NK-92 (cell line): ENCODE measurements around the gene EMC1.
"Not testable (repeated sequence)": the region's sequence is repeated elsewhere in the genome, so short reads cannot be mapped to it uniquely, and the experiment has no call there.

Source experiments
- DNase-seq: peaks from one replicate; lab custom pipeline; 2025; ENCODE audit not compliant: unreplicated experiment; lab: John Stamatoyannopoulos, UW

EMC1 gene

DNA sequence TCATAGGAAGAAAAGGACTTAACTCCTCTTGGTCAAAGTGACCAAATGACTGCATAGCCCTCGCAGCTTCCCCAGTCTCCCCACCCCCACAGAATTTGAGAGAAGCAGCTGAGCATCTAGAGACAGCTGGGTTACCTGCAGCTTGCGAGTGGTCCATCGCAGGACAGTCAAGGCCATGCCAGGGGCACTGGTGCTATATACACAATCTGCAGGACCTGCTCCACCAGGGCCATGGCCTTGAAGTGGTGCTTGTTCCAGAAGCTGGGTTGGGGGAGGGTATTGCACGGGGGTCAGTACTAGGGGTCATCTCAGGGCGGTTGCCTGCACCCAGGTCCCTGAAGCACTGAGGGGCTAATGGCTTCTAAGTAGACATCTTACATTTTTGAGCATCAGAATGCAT is 10.7 kb upstream of the EMC1 start:
- DNase-seq, result no peak

DNA sequence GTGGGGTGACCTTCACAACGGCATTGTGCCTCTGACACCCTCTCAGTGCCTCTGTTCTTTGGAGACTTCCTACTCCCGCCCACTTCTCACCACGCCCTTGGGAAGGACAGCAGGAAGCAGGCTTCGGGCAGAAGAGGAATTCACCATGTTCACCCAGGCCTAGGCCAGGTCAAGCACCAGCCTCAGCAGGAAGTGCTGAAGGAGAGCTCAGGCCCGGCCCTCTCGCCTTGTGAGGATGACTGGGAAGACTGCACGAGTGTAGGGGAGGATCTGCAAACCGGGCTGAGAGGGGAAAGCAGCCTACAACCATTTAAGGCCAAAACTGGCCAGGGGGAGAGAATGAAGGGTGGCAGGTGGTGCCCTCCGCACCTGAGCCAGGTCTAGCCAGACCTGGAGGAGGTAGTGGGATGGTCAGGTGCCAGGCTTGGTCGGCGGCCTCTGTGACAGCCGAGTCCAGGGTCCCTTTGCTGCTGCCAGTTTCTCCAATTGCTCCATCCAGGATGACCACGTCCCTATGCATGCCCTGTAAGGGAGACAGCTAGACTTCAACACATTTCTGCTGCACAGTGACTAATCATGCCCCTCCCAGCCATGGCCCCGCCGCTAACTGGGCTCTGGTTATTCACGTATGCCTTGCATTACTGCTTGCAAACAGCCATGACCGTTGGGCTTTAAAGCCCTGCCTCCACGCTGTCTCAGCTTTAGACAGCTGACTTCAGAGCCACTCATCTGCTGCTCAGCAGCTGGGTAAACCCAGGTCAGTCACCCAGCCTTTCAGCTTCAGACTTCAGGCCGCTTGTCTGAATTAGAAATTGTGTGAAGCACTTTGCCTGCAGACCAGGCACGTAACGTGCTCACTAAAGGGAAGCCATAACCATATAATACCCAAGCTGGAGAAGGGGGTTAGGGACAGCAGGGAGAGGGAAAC is 9.2 kb upstream of the EMC1 start:
- no peak for DNase-seq

DNA sequence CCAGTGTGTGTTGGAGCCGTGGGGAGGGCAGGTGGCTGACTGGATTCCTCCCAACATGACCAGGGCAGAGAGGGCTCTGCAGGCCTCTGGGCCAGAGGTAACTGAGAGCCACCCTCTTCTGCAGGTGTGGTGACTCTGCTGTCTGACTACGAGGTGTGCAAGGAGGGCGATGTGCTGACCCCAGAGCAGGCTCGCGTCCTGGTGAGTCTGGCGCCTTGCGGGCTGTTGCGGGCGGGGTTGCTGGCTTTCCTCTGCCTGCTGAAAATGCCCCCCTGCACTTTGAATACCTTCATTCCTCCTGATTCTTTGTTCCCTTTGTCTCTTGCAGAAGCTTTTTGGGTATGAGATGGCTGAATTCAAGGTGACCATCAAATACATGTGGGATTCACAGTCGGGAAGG is 7.0 kb upstream of the EMC1 start:
- no peak for DNase-seq

DNA sequence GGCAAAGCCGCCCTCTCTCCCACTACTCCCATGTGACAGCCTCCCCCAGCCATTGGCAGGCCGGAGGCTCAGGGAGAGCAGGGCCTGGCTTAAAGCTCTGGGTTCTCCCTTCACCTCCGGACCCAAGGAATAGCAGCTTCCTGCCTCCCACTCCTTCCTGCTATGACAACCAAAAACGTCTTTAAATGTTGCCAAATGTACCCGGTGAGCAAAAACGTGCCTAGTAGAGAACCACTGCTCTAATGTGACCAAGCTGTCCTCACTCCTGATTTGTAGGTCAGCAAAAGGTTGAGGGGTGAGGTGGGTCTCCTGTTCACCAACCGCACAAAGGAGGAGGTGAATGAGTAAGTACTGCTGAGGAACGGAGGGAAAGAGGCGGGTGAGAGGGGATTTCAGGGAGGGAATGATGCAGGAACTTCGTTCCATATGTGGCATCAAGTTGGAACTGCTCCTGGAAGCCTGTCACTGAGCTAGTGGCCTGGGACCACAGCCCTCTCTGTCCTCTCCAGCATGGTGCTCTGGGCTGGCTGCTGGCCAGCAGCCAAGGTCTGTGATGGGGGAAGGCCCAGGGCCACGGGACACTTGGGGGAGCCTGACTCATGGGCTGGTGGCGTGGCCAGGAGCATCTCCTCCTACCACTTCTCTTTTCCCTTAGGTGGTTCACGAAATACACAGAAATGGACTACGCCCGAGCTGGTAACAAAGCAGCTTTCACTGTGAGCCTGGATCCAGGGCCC is 6.0 kb upstream of the EMC1 start:
- DNase-seq, result no peak

DNA sequence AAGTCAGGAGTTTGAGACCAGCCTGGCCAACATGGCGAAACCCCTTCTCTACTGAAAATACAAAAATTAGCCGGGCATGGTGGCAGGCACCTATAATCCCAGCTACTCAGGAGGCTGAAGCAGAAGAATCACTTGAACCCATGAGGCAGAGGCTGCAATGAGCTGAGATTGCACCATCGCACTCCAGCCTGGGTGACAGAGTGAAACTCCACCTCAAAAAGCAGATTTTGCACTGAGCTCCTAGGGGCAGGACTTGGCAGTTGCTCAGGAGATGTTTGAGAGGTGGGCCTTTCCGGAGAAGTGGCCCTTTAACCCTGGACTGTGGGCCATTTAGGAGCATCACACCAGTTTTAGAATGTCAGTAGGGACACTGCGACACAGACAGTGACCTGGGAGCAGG is 5.0 kb upstream of the EMC1 start:
- DNase-seq, result not testable (repeated sequence)

DNA sequence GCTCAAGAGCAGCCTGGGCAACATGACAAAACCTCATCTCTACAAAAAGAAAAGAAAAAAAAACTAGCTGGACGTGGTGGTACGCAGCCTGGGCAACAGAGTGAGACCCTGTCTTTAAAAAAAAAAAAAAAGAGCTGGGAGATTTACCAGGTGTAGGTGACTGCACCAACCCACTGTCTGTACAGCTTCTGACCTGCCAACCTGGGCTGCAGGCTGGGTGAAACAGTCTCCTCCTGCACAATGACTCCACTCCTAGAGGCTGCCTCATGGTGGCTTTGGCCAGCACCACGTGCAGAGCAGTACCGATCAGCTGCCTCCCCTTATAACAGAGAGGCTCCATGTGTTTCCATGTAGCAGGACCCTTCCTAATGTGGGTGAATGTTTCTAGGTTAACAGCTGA is 4.0 kb upstream of the EMC1 start:
- DNase-seq, result no peak

DNA sequence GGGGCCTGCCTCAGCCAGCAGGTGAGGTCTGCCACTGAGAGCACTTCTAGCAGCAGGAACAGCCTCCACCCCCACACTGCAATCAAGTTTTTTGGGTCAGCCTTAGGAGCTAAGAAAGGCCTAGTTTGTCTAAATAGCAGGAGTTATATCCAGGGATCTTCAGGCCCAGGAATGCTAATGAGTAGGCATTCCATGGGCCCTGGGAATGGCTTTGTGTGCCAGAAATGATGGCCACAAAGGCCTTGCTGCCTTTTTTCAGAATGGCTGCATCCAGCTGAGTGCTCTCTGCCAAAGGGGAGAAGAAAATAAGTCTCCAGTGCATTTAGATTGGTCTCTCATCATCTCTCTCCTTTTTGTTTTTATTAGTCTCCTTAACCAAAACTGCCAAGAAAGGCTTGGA is 3.1 kb upstream of the EMC1 start:
- DNase-seq, result no peak

DNA sequence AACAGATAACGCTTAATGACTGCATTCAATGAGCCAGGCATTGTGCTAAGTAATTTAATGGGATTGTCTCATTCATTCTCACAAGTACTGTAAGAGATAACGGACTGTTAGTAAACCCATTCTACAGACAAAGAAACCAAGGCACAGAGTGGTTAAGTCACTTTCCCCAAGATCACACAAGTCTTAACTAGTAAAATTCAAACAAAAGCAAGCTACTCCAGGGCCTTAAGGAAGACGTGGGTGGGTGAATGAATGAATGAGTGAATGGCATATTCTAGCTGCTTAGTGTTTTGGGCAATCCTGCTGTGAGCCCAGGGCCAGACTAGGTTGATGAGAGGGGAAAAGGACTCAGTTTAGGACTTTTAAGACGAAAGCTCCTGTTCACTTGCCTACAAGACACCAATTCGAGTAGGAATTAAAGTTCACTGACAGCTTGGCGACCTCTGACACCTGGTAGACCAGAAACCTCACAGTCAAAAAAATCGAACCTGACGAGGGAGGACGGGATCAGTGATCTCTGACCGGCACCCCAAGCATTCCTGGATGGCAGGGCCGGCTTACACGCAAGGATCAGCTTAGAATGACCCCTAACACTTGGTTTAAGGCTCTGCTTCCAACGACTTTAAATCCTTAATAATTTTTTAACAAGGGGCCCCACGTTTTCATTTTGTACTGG is 557 bp downstream of the EMC1 start:
- DNase-seq, result no peak

DNA sequence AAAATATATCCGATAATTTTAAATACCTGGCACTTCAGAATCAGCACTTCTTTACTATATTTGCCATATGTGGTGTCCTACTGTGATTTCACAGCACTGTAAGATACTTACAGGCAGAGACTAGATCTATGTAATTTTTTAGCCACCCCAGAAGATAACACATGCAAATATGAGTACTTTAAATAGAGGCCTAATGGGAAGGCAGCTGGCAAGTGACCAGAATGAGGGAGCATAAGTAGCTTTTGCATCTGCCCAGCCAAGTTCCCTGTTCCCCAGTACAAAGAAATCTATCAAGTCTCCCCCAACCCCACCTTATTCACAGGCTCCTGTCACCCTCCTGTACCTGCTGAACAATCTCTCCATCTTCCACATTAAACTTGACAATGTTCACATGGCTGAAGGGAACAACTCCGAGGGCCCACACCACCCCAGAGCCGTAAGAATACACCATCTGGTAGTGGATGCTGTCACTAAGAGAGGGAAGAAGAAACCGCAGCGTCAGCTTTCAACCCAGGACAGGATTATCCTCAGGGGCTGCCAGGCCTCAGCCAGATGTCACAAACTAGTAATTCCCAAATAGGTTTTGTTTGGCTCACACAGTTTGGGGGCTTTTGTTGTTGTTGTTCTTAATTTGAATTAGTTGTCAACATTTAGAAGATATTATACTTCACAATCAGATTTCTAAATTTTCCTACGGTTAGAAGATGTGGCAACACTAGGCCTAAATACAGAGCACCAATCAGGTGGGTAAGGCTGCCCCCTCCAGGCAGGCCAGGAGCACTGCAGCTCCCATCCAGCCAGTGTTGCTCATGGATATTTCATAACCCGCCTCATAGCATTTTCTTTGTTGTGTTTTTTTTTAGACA is 10.4 kb downstream of the EMC1 start:
- DNase-seq, result no peak

DNA sequence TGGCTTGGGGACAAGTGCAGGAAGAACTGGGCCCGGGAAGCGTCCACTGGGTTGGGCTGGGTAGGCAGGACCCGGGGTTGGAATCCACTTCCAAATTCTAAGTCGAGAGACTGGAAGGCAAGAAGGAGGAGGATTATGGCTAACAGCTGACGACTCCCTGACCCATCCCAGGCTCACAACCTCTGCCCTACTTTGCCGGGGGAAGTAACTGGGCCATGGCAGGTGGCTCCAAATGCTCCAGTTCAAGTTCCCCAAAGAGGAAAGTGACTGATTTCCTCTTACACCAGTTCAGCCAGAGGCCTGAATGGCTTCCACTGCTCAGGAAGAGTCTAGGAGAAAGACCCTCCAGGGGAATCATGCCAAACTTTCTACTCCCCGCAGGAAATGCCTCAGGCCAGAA is 11.4 kb downstream of the EMC1 start:
- no peak for DNase-seq

DNA sequence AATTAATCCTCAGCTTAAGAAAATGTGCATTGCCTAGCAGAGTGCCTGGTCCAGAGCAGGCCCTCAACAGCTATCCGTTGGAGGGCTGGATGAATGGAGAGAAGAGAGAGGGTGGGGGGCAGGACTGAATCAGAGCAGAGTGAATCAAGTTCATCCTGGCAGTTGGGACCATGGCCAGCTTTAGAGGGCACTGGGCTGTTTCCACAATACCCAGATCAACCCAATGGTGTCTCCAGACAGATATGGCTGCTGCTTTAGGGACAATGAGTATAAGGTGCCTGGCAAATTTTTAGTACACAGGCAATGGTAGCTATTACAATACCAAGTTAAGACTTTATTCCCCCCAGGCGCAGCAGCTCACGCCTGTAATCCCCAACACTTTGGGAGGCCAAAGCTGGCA is 17.1 kb downstream of the EMC1 start:
- DNase-seq, result no peak

DNA sequence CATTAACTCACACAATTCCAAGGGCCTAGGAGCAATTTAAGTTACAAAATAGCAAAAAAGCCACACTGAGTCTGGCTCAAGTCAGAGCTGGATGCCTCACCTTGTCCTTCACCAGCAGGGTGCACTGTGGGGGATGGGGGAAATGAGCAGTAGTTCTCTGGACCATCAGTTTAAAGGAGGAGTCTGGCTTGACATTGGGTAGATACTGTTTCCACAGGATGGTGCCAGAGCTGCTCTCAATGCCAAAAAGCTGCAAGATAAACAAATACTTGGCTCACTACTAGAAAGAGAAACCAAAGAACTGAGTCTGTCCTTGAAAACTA is 18.8 kb downstream of the EMC1 start:
- DNase-seq, result no peak

DNA sequence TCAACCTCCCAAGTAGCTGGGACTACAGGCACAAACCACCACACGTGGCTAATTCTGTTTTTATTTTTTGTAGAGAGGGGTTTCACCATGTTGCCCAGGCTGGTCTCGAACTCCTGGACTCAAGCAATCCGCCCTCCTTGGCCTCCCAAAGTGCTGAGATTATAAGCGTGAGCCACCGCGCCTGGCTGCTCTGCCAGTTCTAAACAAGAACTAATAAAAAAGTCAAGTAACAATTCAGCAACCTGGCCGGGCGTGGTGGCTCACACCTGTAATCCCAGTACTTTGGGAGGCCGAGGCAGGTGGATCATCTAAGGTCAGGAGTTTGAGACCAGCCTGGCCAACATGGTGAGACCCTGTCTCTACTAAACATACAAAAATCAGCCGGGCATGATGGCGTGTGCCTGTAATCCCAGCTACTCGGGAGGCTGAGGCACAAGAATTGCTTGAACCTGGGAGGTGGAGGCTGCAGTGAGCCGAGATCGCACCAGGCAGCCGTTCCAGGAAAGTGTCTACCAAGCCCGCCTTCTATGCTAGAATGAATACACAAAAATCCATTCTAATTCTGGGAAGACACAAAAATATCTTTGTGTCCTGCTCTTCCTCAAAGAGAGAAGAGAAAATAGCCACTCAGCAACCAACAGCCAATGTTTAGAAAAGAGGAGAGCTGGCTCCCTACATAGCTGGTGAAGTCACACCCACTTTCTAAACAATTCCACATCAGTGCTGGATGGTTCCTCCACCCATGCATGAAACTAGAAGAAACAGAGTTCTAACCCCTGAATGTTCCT is 19.4 kb downstream of the EMC1 start:
- DNase-seq, result not testable (repeated sequence)

DNA sequence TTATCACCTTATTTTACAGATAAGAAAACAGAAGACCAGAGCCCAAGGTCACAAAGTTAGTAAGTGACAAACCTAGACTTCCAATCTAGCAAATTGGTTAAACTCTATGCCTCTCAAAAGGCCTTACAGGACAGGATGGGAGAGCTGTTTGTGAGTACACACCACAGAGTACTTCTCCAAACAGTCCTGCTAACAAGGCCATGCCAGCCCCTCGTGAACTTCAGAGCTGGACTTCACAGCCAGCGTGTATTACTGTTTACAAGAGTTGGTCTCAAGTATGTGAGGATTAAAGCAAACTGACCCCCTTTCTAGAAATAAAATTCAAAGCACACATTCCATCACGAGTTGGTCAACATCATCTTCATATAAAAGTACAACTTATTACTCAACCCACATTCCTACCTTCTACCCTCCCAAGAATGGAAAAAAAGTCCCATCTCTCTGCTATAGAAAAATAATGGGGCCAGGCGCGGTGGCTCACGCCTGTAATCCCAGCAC is 21.4 kb downstream of the EMC1 start:
- no peak for DNase-seq

DNA sequence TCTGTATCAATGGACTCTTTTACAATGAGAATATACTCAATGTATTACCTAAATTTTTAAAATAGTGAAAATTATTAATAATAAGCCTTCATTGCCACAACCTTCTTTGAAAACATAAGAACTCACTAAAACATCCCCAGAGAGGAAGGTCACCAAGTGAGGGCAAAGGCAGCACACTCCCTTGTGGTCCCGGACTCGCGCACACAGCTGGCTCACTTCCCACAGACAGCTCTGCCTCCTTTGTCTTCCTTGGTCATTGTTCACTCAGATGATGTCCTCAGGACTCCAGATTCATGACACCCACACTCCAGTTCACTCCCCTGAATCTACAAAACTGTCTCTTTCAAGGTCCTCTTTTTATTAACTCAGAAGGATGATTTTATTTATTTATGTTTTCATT is 22.1 kb downstream of the EMC1 start:
- no peak for DNase-seq

DNA sequence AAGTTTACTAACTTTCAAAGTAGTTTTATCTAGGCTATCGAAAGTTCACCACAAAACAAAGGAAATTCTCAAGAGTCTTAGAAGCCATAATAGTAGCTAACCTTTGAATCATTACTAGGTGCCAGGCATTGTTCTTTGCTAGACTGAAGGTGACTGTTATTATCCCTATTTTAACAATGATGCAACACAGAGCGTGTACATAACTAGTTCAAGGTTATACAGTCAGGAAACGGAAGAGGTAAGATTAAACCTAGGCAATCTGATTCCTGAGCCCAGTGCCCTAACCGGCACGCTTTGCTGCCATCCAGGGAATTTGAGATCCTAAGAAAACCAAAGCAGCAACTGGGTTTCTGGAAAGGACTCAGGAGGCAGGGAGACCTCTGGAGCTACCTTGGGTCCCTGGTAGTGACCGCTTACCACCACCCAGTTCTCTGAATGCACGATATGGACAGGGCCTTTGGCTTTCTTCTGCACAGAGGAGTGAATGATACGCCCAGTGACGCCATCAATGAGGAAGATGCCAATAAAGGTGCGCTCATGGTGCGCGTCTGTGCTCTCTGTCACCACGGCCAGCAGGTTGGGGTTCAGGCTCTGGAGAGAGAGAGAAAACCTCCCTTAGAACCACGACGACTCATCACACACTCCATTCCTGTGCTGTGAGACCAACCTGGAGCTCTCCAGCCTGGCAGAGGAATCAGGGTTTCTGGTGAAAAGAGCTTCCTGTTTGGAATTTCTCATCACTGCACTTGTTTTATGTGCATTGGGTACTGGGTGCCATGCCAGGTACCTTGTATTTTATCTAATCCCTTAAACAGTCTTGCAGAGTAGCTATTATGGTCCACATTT is 28.1 kb downstream of the EMC1 start:
- DNase-seq, result no peak

DNA sequence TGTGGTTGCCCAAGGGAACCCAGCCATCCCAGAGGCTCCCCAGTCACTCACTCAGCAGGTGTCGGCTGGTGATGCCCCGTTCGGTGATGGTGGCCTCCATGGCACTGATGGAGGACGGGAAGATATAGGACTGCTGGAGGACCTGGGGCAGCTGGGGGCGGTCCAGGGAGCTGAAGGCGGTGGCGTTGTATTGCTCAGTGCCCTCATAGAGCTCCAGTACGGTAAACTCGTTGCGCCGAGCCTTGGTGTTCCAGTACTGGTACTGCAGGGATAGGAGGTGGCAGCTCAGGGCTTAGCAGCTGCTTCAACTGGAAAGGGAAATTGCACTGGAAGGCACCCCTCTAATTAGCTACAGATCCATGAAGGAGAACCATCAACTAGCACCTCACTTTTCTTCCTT is 28.8 kb downstream of the EMC1 start:
- DNase-seq, result no peak

DNA sequence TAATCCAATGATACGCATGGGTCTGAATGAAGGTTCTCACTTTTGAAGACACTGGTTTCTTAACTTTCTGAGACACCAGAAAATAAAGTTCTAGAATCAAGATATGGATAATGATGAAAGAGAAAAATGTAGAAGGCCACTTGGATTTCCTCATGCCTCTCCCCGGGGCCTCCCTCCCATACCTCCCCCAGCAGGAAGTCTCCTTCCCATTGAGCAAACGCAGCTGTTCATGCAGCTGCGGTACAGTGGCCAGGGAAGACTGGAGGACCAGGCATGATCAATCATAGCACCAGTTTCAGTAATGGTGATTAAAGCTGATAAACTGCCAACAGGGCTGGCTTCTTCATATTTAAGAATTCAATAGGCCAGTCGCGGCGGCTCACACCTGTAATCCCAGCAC is 30.3 kb downstream of the EMC1 start:
- DNase-seq, result no peak
